ENCODE results near the gene MLIP.

GRCh38 chr6:54132587-54132986 is 21.3 kb downstream of the MLIP start:
- TF ChIP-seq CBX8 (IDR thresholded peaks at IDR 0.05; ENCODE audit: borderline replicate concordance, low read depth, low read length) (no peak), POLR2A (IDR thresholded peaks at IDR 0.05; ENCODE audit: control extremely low read depth in 1 of 2, low read depth in 2 of 2, low read length in 2 of 2) (no peak)
- TF ChIP-seq, protein P1, sequence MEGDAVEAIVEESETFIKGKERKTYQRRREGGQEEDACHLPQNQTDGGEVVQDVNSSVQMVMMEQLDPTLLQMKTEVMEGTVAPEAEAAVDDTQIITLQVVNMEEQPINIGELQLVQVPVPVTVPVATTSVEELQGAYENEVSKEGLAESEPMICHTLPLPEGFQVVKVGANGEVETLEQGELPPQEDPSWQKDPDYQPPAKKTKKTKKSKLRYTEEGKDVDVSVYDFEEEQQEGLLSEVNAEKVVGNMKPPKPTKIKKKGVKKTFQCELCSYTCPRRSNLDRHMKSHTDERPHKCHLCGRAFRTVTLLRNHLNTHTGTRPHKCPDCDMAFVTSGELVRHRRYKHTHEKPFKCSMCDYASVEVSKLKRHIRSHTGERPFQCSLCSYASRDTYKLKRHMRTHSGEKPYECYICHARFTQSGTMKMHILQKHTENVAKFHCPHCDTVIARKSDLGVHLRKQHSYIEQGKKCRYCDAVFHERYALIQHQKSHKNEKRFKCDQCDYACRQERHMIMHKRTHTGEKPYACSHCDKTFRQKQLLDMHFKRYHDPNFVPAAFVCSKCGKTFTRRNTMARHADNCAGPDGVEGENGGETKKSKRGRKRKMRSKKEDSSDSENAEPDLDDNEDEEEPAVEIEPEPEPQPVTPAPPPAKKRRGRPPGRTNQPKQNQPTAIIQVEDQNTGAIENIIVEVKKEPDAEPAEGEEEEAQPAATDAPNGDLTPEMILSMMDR (IDR thresholded peaks at IDR 0.05; ENCODE audit: control extremely low read depth in 1 of 3, insufficient read depth in 1 of 3, low read depth in 1 of 3, low read length in 3 of 3), result no peak
